Transverse colon (tissue), 4 donors: ENCODE data around the gene NDUFAF4. TPM values are rescaled to one million over a fixed set of nuclear protein-coding genes. Genes with fewer than 3 reads are reported as not detected.
"Not testable (repeated sequence)": the region's sequence is repeated elsewhere in the genome, so short reads cannot be mapped to it uniquely, and the experiment has no call there.

Source experiments
- DNase-seq: peaks from one replicate; pipeline ENCODE4 v3.0.0-alpha.2; 2019
- H3K27ac ChIP-seq, 4 donors: fragments of 200-600 bp; sonication (generic); 2 replicates each; pipeline ENCODE4 v1.5.1; 2016 to 2018; ENCODE audit warnings: inconsistent platforms in 4 of 4
- H3K27me3 ChIP-seq: fragments of 200-600 bp; sonication (generic); 2 replicates; pipeline ENCODE4 v1.5.1; 2017; ENCODE audit warnings: inconsistent platforms
- H3K36me3 ChIP-seq, 4 donors: fragments of 200-600 bp; sonication (generic); 2 replicates each; pipeline ENCODE4 v1.5.1; 2017 to 2019; ENCODE audit warnings: inconsistent platforms in 4 of 4
- H3K4me1 ChIP-seq, 4 donors: fragments of 200-600 bp; sonication (generic); 2 replicates each; pipeline ENCODE4 v1.5.1; 2017 to 2020; ENCODE audit warnings: inconsistent platforms in 4 of 4
- H3K4me3 ChIP-seq, 4 donors: fragments of 200-600 bp; sonication (generic); 1 replicate in 1 of 4; 2 replicates in 3 of 4; pipeline versions ENCODE4 v1.5.1 to v1.6.1; 2017 to 2019; ENCODE audit warnings: inconsistent platforms in 4 of 4
- H3K9me3 ChIP-seq, 2 donors: fragments of 200-600 bp; sonication (generic); 2 replicates each; pipeline ENCODE4 v1.5.1; 2017 to 2019; ENCODE audit warnings: inconsistent platforms in 2 of 2
- EP300 ChIP-seq: sonication (generic); formaldehyde crosslinking; IDR thresholded peaks from one replicate; pipeline ENCODE4 v1.6.1; 2017; ENCODE audit warnings: antibody characterized with exemption, low read depth
- POLR2A ChIP-seq: fragments of 450-650 bp; IDR thresholded peaks from one replicate; pipeline ENCODE4 v1.6.1; 2016; ENCODE audit warnings: antibody characterized with exemption, mild to moderate bottlenecking, moderate library complexity
- POLR2AphosphoS5 ChIP-seq, 3 donors: sonication (generic); formaldehyde crosslinking; IDR thresholded peaks; one replicate each; pipeline ENCODE4 v1.6.1; 2016; ENCODE audit warnings: antibody characterized with exemption in 3 of 3
- WGBS, 2 donors: methylation state at CpG; one replicate each; pipeline ENCODE4 v1.1.5; 2018; ENCODE audit warnings: low coverage in 1 of 2; 5-methylcytosine and 5-hydroxymethylcytosine counted together
- in situ Hi-C, 4 donors: fragments of 200-750 bp; cut with MboI; loops; one replicate each; pipeline versions ENCODE4 v1.15.0 to v1.15.1; 2017; ENCODE audit warnings: low sequenced_read_pairs in 3 of 4, low pct_ligation_motif_present in 1 of 4, low pct_unique_long_range_greater_than_20kb in 1 of 4
- intact Hi-C: fragments of 100-400 bp; cut with DNase I; formaldehyde crosslinking; loops from one replicate; pipeline ENCODE4 v1.15.1; 2023; ENCODE audit warnings: low total_unique reads
- total RNA-seq, 4 donors: library from RNA; depleted of rRNA; stranded (reverse); fragments of >200 nt; gene quantifications; one replicate each; pipeline ENCODE4 v1.1.0, GENCODE V29; 2016
- TF ChIP-seq, protein P1 (sequence below), 5 experiments: fragments of 200-600 bp in 3 of 5; fragments of 450-650 bp in 2 of 5; sonication (generic) in 3 of 5; IDR thresholded peaks; 1 replicate in 2 of 5; 2 replicates in 3 of 5; pipeline ENCODE4 v1.5.1; 2016 to 2017; ENCODE audit warnings: antibody characterized with exemption in 5 of 5, inconsistent platforms in 3 of 5, mild to moderate bottlenecking in 2 of 5, moderate library complexity in 1 of 5

Gene NDUFAF4
- total RNA-seq, 4 donors from 2014 or later, result 9.4 to 26.5 (median 20.9) TPM

DNA sequence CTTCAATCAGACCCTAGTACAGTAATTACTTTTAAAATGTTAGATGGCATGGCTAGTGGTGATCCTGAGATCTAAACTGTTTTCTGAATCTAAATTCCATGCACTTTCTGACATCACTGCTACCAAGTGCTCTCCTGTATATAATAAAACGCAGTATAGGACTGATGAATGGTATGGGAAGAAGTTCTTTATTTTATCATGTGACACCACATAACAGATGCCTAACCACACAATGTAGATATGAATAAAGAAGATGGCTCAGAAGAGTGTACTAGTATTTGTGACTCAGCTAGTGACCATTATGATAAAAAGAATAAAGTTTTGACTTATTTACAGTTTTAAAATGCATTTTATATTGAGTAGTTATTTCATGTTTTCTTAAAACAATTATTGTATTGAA lies 8.5 kb downstream of the NDUFAF4 start:
- TF ChIP-seq POLR2AphosphoS5 (IDR thresholded peaks at IDR 0.05), result no peak
- no peak for TF ChIP-seq POLR2A
- TF ChIP-seq, protein P1, sequence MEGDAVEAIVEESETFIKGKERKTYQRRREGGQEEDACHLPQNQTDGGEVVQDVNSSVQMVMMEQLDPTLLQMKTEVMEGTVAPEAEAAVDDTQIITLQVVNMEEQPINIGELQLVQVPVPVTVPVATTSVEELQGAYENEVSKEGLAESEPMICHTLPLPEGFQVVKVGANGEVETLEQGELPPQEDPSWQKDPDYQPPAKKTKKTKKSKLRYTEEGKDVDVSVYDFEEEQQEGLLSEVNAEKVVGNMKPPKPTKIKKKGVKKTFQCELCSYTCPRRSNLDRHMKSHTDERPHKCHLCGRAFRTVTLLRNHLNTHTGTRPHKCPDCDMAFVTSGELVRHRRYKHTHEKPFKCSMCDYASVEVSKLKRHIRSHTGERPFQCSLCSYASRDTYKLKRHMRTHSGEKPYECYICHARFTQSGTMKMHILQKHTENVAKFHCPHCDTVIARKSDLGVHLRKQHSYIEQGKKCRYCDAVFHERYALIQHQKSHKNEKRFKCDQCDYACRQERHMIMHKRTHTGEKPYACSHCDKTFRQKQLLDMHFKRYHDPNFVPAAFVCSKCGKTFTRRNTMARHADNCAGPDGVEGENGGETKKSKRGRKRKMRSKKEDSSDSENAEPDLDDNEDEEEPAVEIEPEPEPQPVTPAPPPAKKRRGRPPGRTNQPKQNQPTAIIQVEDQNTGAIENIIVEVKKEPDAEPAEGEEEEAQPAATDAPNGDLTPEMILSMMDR (IDR thresholded peaks at IDR 0.05), result no peak
- TF ChIP-seq EP300, result no peak

DNA sequence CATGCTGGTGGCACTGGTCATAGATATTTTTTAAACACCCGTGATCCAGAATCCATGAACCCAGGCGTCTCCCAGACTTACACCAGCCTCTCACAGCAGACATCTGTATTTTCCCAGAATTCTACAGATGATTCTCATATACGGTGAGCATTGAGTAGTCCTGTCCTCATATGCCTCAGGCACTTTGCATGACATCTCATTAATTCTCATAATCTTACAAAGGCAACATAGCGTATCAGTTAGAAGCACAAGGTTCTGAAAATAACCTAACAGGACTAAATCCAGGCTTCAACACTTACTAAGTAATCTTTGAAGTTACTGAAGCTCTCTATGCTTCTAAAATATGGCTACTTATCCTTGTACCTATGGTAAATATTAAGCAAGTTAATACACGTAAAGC lies 8.9 kb downstream of the NDUFAF4 start:
- intact Hi-C loops, result no loop called here
- TF ChIP-seq, protein P1 (IDR thresholded peaks at IDR 0.05), result no peak
- TF ChIP-seq EP300 (no peak), POLR2A (no peak), POLR2AphosphoS5 (IDR thresholded peaks at IDR 0.05) (no peak)
- DNase-seq, result no peak
- Histone ChIP-seq H3K4me1 (peaks cover 0 to 2% (median 0%) of the 10 kb centered on the region in 4 donors), H3K27ac (no peak overlapping the region), H3K36me3 (peaks cover 0 to 37% (median 9%) of the 10 kb centered on the region in 4 donors), H3K4me3 (no peak overlapping the region), H3K27me3 (no peaks in the 10 kb centered on the region), H3K9me3 (no peaks in the 10 kb centered on the region)
- in situ Hi-C loops, result loop anchor here in 1 of 4 donors (25.0 kb wide), 1 partner anchor 351 kb away; no protein-coding TSS in a partner anchor
- 78 to 87% methylated on average over 3 to 5 of the region's 5 CpGs for WGBS, 2 donors

More for the DNA sequence above, 8.5 kb downstream of the NDUFAF4 start:
- Histone ChIP-seq H3K27me3 (no peaks in the 10 kb centered on the region), H3K27ac (no peak overlapping the region), H3K36me3 (peaks cover 0 to 39% (median 11%) of the 10 kb centered on the region in 4 donors), H3K9me3 (no peaks in the 10 kb centered on the region), H3K4me3 (no peak overlapping the region), H3K4me1 (peaks cover 0 to 2% (median 0%) of the 10 kb centered on the region in 4 donors)
- intact Hi-C loops, result no loop called here
- in situ Hi-C loops, result loop anchor here in 1 of 4 donors (25.0 kb wide), 1 partner anchor 352 kb away; no protein-coding TSS in a partner anchor
- WGBS, 2 donors, result 0 to 55% methylated on average over 1 of the region's 1 CpG
- DNase-seq, result no peak

DNA sequence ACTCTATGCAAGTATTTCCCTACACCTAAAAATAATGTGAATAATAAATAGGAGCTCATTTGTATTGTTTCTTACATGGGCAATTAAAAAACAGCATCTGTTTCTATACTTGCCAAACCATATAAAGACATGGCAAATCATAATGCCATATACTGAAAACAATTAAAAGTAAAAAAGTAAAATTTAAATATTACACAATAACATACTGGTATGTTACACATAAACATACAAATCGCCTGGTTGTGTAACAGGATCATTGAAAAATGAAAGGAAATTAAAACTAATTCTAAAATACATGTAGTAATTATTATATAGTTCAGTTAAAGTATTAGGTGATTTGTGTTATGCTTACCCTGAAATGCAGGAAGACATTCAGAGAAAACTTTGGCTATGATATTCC lies 11.2 kb downstream of the NDUFAF4 start:
- H3K4me1 ChIP-seq, result peaks cover 0 to 2% (median 0%) of the 10 kb centered on the region in 4 donors
- intact Hi-C loops, result no loop called here
- DNase-seq, result no peak
- H3K27ac ChIP-seq, result no peak overlapping the region
- TF ChIP-seq POLR2AphosphoS5 (IDR thresholded peaks at IDR 0.05) (no peak), EP300 (no peak), POLR2A (no peak)
- TF ChIP-seq, protein P1 (IDR thresholded peaks at IDR 0.05), result no peak
- H3K36me3 ChIP-seq, result peaks cover 0 to 19% (median 5%) of the 10 kb centered on the region in 4 donors
- H3K4me3 ChIP-seq, result no peak overlapping the region
- H3K9me3 ChIP-seq, result no peaks in the 10 kb centered on the region
- H3K27me3 ChIP-seq, result no peaks in the 10 kb centered on the region
- WGBS, 2 donors, result 70 to 89% methylated on average over 1 of the region's 1 CpG
- in situ Hi-C loops, result loop anchor here in 1 of 4 donors (25.0 kb wide), 1 partner anchor 349 kb away; no protein-coding TSS in a partner anchor

DNA sequence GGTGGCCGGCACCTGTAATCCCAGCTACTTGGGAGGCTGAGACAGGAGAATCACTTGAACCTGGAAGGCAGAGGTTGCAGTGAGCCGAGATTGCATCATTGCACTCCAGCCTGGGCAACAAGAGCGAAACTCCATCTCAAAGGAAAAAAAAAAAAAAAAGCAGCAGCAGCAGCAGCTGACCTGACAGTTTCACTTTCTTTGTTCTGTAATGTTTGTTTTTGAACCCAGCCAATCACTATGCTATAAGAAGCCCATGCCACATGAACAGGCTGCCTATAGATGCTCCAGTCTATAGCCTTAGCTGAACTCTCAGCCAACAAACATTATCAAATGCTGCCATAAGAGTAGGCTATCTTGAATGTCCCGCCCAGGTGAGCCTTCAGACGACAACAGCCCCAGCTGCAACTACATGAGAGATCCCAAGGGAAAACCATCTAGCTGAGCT lies 12.5 kb downstream of the NDUFAF4 start:
- WGBS, 2 donors, result 40 to 55% methylated on average over 2 to 5 of the region's 5 CpGs
- H3K36me3 ChIP-seq, H3K4me1 ChIP-seq, H3K4me3 ChIP-seq, H3K27me3 ChIP-seq, H3K27ac ChIP-seq, H3K9me3 ChIP-seq, intact Hi-C loops, DNase-seq: not testable (repeated sequence)
- in situ Hi-C loops, result loop anchor here in 1 of 4 donors (25.0 kb wide), 1 partner anchor 348 kb away; no protein-coding TSS in a partner anchor

DNA sequence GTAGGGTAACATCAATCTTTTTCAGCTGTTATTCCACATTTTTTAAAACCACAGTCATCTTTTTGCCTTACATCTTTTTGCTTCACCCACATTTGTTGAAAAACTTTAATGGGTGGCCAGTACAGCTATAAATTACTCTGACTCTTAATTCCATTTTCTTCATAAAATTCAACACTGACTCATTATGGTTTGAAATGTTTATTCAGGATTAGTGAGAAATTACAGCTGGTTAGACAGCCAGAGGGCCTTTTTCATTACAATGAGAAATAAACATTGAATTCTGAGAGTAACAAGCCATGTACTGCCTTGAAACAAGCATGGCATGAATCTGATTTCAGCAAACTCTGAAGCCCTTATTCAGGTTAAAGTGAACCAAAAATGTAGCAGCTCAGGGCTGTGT lies 19.5 kb downstream of the NDUFAF4 start:
- no peak for DNase-seq

More for the DNA sequence above, 19.5 kb downstream of the NDUFAF4 start:
- TF ChIP-seq POLR2AphosphoS5 (IDR thresholded peaks at IDR 0.05) (peak in 1 of 3 donors; percentile 41), EP300 (no peak)
- Histone ChIP-seq H3K4me1 (peaks cover 0 to 11% (median 0%) of the 10 kb centered on the region in 4 donors), H3K36me3 (no peaks in the 10 kb centered on the region), H3K27ac (peak overlapping the region; percentile 33 to 50 (median 44)), H3K4me3 (no peak overlapping the region), H3K27me3 (no peaks in the 10 kb centered on the region), H3K9me3 (no peaks in the 10 kb centered on the region)
- in situ Hi-C loops, result loop anchor here in 1 of 4 donors (25.0 kb wide), 1 partner anchor 341 kb away; no protein-coding TSS in a partner anchor
- intact Hi-C loops, result no loop called here
